Prostate gland (tissue), 2 donors: Measurements from ENCODE around the gene FBXO5. TPM values are rescaled to one million over a fixed set of nuclear protein-coding genes. Genes with fewer than 3 reads are reported as not detected.

ENCODE experiments used
- DNase-seq: peaks from one replicate; pipeline ENCODE4 v3.0.0-alpha.2; 2019; ENCODE audit warnings: low spot score
- H3K27ac ChIP-seq, 2 donors: fragments of 200-600 bp; sonication (generic); 2 replicates each; pipeline ENCODE4 v1.5.1; 2017 to 2019
- H3K27me3 ChIP-seq: fragments of 200-600 bp; sonication (generic); replicated peaks from 2 replicates; pipeline ENCODE4 v1.5.1; 2019; ENCODE audit not compliant: insufficient read depth
- H3K36me3 ChIP-seq, 2 donors: fragments of 200-600 bp; sonication (generic); 1 replicate in 1 of 2; 2 replicates in 1 of 2; pipeline versions ENCODE4 v1.5.1 to v1.8.1; 2017 to 2019
- H3K4me1 ChIP-seq: fragments of 200-600 bp; sonication (generic); replicated peaks from 2 replicates; pipeline ENCODE4 v1.5.1; 2019
- H3K4me3 ChIP-seq, 2 donors: fragments of 200-600 bp; sonication (generic); 2 replicates each; pipeline ENCODE4 v1.5.1; 2017 to 2019
- H3K9me3 ChIP-seq: fragments of 200-600 bp; sonication (generic); 2 replicates; pipeline ENCODE4 v1.5.1; 2017
- CTCF ChIP-seq, 4 experiments: fragments of 200-600 bp in 2 of 4; fragments of 450-650 bp in 2 of 4; sonication (generic) in 2 of 4; IDR thresholded peaks; 1 replicate in 3 of 4; 2 replicates in 1 of 4; pipeline ENCODE4 v1.5.1; 2016 to 2019; ENCODE audit warnings: antibody characterized with exemption in 4 of 4, mild to moderate bottlenecking in 2 of 4, moderate library complexity in 2 of 4
- POLR2A ChIP-seq: fragments of 450-650 bp; IDR thresholded peaks from one replicate; pipeline ENCODE4 v1.6.1; 2016; ENCODE audit warnings: antibody characterized with exemption, mild to moderate bottlenecking
- POLR2AphosphoS5 ChIP-seq: sonication (generic); formaldehyde crosslinking; IDR thresholded peaks from one replicate; pipeline ENCODE4 v1.6.1; 2017; ENCODE audit warnings: antibody characterized with exemption
- WGBS: methylation state at CpG from one replicate; pipeline ENCODE4 v1.1.5; 2018; 5-methylcytosine and 5-hydroxymethylcytosine counted together
- intact Hi-C: fragments of 100-400 bp; cut with DNase I; formaldehyde crosslinking; loops from one replicate; pipeline ENCODE4 v1.14.2; 2022
- total RNA-seq, 2 donors: library from RNA; depleted of rRNA; stranded (reverse); fragments of >200 nt; gene quantifications; one replicate each; pipeline ENCODE4 v1.1.0, GENCODE V29; 2016

FBXO5 gene
- total RNA-seq, 2 donors from 2014 or later, result 3.0 to 5.2 TPM

GRCh38 chr6:153027480-153027879 lies 44.6 kb upstream of the FBXO5 start:
- 66% methylated on average over 4 of the region's 4 CpGs for WGBS
- no peaks in the 10 kb centered on the region for H3K27me3 ChIP-seq
- intact Hi-C loops, result loop anchor here (5.0 kb wide), 1 partner anchor 165 kb away; no protein-coding TSS in a partner anchor
- no peaks in the 10 kb centered on the region for H3K9me3 ChIP-seq
- H3K4me3 ChIP-seq, result no peak overlapping the region
- H3K4me1 ChIP-seq, result no peaks in the 10 kb centered on the region
- H3K27ac ChIP-seq, result no peak overlapping the region
- H3K36me3 ChIP-seq, result no peaks in the 10 kb centered on the region
- no peak for DNase-seq
- TF ChIP-seq CTCF (IDR thresholded peaks at IDR 0.05) (no peak), POLR2AphosphoS5 (no peak), POLR2A (no peak)

- TF ChIP-seq POLR2AphosphoS5 (no peak), POLR2A (no peak), CTCF (IDR thresholded peaks at IDR 0.05) (no peak)
- H3K4me3 ChIP-seq, result no peak overlapping the region
- 15% methylated on average over 1 of the region's 1 CpG for WGBS
- H3K36me3 ChIP-seq, result no peaks in the 10 kb centered on the region
- no peaks in the 10 kb centered on the region for H3K4me1 ChIP-seq
- H3K27ac ChIP-seq, result no peak overlapping the region
- DNase-seq, result no peak
- H3K9me3 ChIP-seq, result no peaks in the 10 kb centered on the region
- intact Hi-C loops, result loop anchor here (5.0 kb wide), 1 partner anchor 162 kb away; no protein-coding TSS in a partner anchor
- H3K27me3 ChIP-seq, result no peaks in the 10 kb centered on the region
These were observed 41.8 kb upstream of the FBXO5 start for GRCh38 chr6:153024709-153025017.

- intact Hi-C loops, result no loop called here
These were observed 41.3 kb upstream of the FBXO5 start for GRCh38 chr6:153023977-153024708.

GRCh38 chr6:153018355-153018754 lies 35.5 kb upstream of the FBXO5 start:
- DNase-seq, result no peak
- H3K36me3 ChIP-seq, result no peaks in the 10 kb centered on the region
- no peak for TF ChIP-seq CTCF (IDR thresholded peaks at IDR 0.05)
- TF ChIP-seq POLR2AphosphoS5, result no peak
- no peak for TF ChIP-seq POLR2A
- no peak overlapping the region for H3K4me3 ChIP-seq
- no peaks in the 10 kb centered on the region for H3K9me3 ChIP-seq
- H3K27ac ChIP-seq, result no peak overlapping the region
- no peaks in the 10 kb centered on the region for H3K27me3 ChIP-seq
- 95% methylated on average over 3 of the region's 3 CpGs for WGBS
- no peaks in the 10 kb centered on the region for H3K4me1 ChIP-seq
- intact Hi-C loops, result no loop called here

More at GRCh38 chr6:153023977-153024708, 41.3 kb upstream of the FBXO5 start:
- Histone ChIP-seq H3K27ac (no peak overlapping the region), H3K4me1 (no peaks in the 10 kb centered on the region), H3K9me3 (no peaks in the 10 kb centered on the region), H3K4me3 (no peak overlapping the region), H3K36me3 (no peaks in the 10 kb centered on the region), H3K27me3 (no peaks in the 10 kb centered on the region)
- peak; percentile 42 for DNase-seq
- WGBS, result 40% methylated on average over 6 of the region's 6 CpGs
- peak; percentile 44 to 73 (median 62) for TF ChIP-seq CTCF (IDR thresholded peaks at IDR 0.05)
- no peak for TF ChIP-seq POLR2AphosphoS5

- Histone ChIP-seq H3K4me1 (no peaks in the 10 kb centered on the region), H3K4me3 (no peak overlapping the region), H3K27me3 (no peaks in the 10 kb centered on the region), H3K36me3 (no peaks in the 10 kb centered on the region), H3K9me3 (no peaks in the 10 kb centered on the region), H3K27ac (no peak overlapping the region)
- WGBS, result 75% methylated on average over 3 of the region's 3 CpGs
- no peak for DNase-seq
- TF ChIP-seq CTCF (IDR thresholded peaks at IDR 0.05) (no peak), POLR2A (no peak), POLR2AphosphoS5 (no peak)
- intact Hi-C loops, result no loop called here
These were observed 34.0 kb upstream of the FBXO5 start for GRCh38 chr6:153016846-153017245.
